GM18498 (cell line): ENCODE results near the gene CBS.
"Not testable (repeated sequence)": the region's sequence is repeated elsewhere in the genome, so short reads cannot be mapped to it uniquely, and the experiment has no call there.

Experiments used
- ATAC-seq: cut with Tn5 transposase; IDR thresholded peaks from one replicate; pipeline ENCODE4 v1.9.1; 2021; ENCODE audit warnings: mild to moderate bottlenecking, moderate library complexity; ENCODE audit not compliant: unreplicated experiment

The CBS gene

DNA sequence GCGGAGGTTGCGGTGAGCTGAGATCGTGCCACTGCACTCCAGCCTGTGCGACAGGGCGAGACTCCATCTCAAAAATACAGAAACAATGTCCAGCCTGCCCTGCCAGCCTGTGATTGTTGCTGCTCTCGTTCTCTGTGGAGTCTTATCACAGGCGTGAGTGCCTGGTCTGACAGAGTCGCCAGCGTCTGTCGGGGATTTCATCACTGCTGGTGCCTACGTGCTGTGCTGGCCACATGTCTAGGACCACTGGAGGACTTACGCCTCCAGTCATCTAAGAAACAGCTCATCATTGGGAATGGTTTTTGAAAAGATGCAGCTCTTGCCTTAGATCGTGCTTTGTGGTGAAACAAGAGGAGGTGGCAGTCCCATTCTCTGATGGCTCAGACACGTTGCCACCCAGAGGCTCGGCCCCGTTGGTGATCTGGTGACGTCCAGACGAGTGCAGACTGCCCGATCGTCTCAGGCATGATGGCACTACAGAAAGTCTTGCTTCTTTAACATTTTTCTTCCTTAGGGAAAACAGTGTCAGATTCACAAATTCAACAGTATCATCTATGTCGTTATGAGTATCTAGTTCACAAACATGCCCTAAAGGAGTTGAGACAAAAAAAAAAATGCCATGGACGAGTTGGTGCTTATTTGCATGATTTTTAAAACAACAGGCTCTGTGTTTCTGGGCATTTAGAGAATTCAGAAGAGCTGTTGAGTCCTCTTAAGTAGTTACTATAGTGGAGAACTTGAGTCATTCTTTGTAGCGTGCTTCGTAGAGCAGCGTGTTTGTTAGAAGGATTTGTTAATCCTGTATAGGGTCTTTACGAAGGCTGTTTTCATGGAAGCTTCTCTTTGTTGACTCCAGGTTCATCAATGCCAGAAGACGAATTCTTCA lies 47.5 kb downstream of the CBS start:
- no peak for ATAC-seq

DNA sequence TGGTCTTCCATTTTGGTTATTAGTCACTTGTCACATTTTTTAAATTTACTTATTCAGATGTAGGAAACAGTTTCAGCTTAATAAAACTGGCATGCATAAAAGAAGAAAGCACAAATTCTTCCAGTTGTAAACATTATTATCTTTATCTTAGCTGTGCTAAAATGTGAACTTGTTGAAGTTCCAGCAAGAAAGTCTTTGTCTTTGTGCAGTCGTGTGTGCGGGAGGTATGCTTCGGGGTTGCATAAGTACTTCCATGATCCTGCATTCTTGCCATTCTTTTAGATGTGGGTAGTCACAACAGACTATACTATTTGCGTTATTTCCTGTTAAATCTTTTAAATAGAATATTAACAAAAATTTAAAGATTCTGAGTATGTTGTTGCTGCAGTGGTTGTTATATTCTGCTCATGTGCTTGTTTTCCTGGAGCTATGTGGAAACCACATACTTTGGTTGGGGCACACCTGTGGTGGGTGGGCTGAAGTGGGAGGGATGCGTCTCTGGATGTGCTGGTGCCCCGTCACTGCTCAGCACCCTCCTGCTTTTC lies 49.9 kb downstream of the CBS start:
- no peak for ATAC-seq

DNA sequence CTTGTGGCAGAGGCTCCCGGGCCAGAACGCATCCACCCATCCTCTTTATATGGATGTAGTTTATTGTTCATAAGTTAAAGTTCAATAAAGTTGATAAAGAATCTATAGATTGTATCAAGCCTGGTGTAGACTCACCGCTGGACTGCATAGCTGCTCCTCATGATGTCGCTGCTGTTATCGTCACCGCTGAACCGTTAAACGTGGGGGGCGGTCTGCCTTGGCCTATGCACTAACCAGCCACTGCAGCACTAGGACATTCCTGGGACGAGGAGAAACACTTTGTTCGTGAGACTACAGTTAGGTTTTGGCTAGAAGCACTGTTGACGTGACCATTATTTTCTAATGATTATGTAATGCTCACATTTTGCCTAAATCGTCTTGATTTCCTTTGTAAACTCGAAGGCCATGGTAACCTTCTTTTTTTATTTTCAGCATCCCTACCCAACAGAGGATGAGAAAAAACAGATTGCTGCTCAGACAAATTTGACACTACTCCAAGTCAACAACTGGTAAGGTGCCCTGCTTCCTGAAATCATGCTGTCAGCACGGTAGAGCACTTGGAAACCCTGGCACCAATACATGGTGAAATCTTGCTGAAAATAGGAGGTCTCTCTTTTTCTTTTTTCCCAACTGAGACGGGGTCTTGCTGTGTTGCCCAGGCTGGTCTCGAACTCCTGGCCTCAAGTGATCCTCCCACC lies 51.0 kb downstream of the CBS start:
- ATAC-seq, result no peak

DNA sequence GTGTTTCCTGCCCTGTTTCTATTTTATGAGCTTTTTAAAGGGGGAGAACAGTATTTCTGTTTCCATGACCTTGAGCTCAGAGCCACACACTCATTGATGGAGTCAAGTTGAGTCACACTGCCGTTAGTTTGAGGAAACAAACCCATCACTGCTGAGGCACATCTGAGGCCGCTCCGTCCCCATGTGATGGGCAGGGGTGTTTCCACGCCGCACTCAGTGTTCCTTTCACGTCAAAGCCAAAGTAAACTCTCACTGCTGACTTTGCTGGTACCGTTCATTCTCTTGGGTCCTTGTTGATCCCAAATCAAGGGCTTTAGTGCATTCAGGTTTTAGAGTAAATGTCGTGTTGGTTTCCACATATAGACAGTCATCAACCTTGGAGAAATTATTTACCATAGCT lies 52.5 kb downstream of the CBS start:
- no peak for ATAC-seq

DNA sequence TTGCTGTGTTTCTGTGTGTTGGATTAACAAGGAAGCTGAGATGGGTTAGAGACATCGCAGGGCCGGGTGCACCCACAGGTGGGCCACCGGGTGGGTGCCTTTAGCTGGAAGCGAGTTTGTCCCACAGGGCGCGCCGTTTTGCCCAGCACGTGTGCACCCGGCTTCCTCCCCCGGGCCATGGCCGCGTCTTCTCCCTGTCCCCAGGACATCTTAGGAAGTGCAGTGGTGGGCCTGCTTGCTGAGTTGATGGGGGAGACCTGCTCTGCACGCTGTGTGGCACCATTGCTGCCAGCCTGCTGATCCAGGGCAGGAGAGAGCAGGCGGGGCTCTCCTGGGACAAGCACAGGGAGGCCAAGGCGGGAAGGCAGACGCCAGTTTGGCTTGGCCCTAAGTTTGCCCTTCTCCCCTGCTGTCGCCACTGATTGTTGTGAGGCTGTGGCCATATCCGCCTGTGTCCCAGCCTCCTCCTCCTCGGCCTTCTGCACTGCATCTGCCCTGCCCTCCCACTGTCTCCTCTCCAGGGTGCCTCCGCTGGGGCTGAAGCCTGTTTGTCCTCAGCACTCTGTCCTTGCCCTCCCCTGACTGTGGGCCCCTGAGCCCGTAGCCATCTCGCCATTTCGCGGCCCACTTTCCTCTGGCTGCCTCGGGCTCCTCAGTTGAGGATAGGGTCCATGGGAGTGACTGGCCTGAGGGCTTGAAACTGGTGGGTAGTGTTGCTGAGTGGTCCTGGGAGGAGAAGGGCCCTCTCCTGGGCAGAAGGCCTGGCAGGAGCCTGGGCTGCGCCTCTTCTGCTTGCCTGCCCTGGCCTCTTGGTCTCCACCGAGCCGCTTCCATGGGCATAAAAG lies 53.7 kb downstream of the CBS start:
- no peak for ATAC-seq

DNA sequence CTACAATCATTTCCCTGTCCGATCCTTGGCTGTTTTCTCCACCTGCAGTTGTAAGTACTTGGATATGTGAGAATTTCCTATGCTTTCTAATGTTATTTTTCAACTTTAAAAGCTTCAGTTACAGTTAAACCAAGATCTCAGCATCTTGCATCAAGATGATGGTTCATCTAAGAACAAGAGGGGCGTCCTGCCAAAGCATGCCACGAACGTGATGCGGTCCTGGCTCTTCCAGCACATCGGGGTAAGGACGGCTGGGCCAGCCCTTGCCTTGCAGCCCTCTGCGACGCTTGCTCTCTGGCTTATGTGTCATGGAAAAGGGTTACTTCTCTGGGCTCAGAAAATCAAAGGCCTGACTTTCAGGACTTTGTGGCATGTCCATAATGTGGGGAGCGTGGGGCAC lies 54.4 kb downstream of the CBS start:
- no peak for ATAC-seq

DNA sequence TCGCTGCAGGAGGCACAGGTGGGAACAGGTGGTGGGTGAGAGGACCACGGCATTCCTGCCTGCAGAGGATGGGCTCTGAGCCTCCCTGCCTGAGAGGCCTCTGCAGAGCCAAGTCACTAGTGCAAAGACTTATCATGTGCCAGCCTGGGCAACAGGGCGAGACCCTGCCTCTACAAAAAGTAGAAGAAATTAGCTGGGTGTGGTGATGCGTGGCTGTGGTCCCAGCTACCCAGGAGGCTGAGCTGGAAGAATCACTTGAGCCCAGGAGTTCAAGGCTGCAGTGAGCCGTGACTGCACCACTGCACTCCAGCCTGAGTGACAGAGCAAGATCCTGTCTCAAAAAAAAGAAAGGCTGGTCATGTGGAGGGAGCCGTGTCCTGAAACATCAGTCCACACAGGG lies 54.9 kb downstream of the CBS start:
- ATAC-seq, result no peak

DNA sequence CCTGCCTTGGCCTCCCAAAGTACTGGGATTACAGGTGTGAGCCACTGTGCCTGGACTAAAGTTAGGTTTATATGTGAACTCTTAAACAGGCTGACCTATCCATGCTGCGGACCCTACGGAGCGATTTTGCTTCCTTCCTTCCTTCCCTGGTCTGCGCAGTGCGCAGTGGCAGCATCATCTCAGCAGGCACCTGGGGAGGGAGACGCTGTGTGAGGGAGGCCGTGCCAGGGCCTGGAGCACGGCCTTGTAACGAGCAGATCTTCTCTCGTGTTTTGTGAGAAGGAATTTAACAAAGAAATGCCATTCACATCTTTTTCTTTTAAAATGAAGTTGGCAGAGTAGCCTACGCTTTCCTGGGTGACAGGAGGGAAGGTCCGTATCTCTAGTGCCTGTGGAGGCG lies 55.5 kb downstream of the CBS start:
- ATAC-seq, result no peak

DNA sequence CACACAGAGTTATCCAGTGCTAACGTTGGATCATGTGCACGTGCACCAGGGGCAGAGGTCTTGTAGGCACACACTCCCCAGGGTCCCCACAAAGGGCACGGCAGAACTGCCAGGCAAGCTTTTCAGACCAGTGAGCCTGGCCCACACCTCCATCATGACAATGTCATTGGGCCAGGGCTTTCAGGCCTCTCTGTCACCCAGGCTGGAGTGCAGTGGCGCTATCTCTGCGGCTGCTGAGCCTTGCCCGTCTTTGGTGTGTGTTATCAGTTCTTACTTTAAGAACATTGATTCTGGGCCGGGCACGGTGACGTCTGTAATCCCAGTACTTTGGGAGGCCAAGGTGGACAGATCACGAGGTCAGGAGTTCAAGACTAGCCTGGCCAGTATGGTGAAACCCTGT lies 57.1 kb downstream of the CBS start:
- ATAC-seq, result no peak

DNA sequence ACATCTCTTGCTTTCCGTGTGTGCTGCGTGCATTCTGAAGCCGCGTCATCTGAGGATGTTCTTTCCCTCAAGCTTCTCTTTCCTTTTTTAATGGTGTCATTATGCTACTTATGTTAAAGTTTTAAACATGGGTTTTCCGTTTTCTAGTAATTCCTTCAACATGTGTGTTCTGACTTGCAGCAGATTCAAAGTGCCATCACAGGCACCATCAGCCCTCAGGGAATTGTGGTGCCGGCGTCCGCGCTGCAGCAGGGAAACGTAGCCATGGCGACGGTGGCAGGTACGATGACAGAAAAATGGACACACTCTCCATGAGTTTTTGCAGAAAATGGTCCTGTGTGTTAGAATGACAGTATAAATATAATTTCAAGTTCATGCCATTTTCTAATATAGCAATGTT lies 58.9 kb downstream of the CBS start:
- no peak for ATAC-seq

DNA sequence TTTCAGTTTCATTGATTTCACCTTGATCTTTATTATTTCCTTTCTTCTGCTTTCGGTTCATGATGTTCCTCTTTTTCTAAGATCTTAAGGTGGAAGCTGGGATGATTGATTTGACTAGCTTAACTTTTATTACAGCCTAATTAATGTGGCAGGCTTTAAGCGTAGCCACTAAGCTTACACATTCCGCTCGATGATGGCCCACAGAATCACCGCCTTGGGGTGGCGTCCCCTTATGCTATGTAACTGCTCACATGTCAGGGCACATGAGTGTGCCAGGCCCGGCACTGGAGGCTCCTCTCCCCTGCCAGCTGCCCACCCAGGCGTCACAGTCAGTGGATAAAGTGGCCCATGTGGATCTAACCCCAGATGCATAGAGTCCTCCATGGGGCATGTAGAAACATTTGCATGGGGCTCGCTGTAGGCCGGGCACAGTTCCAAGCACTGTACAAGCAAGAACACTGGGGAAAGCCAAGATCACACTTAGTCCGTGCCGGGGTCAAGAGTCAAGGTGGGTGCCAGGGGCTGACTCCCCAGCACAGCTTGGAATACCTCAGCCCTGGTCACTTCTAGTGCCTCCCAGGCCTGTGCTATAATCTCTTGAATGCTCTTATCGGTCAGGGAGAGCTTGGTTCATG lies 59.6 kb downstream of the CBS start:
- no peak for ATAC-seq

DNA sequence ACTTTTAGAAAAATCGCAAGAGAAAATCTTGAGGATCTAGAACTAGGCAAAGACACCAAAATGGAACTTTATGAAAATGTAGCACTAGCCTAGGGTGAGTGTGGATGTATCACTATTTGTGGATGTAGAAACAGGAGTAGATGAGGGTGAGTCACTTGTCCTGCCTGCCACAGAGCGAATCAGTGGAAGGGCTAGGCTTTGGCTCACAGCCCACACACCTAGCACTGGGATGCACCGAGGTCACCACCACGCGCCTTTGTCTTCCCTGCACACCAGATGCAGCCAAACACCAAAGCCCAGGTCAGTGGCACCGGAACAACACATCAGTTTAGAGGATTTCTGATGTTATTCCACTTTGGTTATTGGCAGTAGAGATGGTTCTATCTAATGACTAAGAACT lies 63.0 kb downstream of the CBS start:
- ATAC-seq, result no peak

DNA sequence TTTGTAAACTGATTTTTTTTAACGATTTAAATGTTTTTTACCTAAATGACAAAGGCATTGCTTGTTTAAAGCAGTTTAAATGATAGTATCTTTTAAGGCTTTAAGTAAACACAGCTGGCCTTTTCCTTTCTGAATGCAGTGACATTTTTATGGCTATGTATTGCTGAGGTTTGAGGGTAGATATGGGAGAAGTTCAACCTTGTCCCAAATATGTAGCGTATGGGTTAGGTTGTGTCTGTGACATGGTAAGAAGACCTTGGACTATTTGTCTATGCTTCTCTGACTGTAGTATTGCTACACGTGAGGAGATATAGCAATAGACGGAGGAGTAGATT lies 68.8 kb downstream of the CBS start:
- ATAC-seq, result no peak

DNA sequence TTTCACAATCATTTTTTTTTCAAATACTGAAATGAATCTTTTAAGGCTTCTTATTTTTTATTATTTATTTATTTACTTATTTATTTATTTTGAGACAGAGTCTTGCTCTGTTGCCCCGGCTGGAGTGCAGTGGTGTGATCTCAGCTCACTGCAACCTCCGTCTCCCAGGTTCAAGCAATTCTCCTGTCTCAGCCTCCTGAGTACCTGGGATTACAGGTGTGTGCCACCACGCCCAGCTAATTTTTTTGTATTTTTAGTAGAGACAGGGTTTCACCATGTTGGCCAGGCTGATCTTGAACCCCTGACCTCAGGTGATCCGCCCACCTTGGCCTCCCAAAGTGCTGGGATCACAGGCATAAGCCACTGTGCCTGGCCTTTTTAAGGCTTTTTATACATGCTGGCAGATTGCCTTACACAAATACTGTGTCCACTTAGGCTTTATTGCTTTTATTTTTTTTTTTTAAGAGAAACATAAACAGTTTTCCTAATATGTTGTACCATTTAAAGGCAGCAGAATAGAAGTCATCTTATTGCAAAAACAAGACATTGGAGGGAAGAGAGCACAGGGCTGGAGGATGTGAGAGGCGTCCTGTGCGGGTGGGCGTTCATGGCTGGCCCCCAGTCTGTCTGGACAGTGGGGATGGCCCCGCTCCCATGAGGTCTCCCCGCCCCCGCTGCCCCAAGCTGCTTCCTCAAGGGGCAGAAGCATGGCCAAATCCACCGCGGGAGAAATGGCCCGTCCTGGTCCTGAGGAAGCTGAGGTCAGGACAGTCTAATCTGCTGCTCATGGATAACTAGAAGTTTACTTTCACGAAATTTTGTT lies 69.4 kb downstream of the CBS start:
- not testable (repeated sequence) for ATAC-seq

DNA sequence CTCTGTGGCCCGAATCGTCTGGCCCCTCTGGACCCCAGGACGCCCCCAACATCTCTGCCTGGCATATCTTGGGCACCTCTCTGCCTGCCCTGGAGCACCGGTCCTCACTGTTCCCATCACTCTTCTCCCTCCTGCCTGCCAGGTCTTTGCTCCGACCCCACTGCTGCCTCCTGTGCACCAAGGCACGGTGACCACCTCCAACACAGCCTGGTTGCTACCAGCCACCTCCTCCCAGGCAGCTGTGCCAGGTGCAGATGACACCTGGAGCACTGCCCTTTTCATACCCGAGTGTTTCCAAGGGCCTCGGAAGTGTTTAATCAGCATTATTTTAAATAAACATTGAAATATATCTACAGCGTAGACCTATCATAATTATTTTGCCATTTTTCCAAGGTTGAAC lies 70.0 kb downstream of the CBS start:
- no peak for ATAC-seq

DNA sequence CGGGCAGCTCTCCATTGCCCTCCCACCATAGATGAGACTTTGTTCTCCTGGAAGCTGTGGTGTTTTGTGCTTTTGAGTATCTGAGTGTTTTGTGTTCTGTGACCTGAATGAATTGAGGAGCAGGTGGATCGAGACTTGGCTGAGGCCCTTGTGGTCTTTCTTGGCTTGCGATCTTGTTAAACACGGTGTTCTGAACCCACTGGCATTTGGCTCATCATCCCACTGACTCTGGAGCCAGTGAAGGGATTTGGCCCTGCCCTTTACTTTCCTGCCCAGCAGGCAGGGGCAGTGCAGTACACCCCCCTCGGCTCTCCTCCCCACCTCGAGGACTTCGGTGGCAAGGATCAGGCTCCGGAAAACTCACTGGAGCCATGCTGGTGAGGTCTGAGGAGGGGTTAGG lies 70.7 kb downstream of the CBS start:
- ATAC-seq, result no peak
